ENCODE data around the gene PRR5L. TPM values are rescaled to one million over a fixed set of nuclear protein-coding genes. Genes with fewer than 3 reads are reported as not detected.

Gene PRR5L
- total and polyA plus RNA-seq, 2 experiments from 2014 or later: 3.1 to 8.9 TPM

DNA sequence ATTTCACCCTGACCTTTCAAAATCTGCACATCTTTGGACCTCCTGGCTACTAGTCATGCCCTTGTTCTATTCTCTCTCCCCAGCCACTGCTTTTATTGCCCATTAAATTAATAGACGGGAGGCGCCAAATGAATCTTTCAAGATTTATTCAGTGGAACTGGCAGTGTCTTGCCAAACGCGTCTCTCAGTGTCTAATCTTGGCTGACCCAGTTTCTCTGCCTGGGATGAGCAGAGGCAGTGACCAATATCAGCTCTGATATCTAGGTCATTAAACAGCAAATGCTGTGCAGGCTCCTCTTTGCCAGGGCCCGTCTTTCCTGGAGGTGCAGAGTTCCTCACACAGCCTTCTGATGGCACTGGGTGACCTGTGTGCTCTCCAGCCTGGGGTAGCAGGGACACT is 140.0 kb downstream of the PRR5L start:
- H3K4me3 Mint-ChIP-seq: no peak overlapping the region
- no peak overlapping the region for H3K27ac Mint-ChIP-seq
- H3K27me3 ChIP-seq (ENCODE audit: insufficient read depth): no peaks in the 10 kb centered on the region
- no peaks in the 10 kb centered on the region for H3K4me1 ChIP-seq (ENCODE audit: insufficient read depth)
- H3K4me1 Mint-ChIP-seq: no peaks in the 10 kb centered on the region
- peaks cover 6% of the 10 kb centered on the region for H3K27me3 Mint-ChIP-seq (ENCODE audit: insufficient read depth, low read depth, poor library complexity)
- no peaks in the 10 kb centered on the region; the same call in 1 of the 2 replicates for H4K20me1 ChIP-seq (replicated peaks; ENCODE audit: insufficient read depth)
- no peaks in the 10 kb centered on the region for H3K9me2 ChIP-seq (ENCODE audit: insufficient read depth)
- TF ChIP-seq, protein P1, sequence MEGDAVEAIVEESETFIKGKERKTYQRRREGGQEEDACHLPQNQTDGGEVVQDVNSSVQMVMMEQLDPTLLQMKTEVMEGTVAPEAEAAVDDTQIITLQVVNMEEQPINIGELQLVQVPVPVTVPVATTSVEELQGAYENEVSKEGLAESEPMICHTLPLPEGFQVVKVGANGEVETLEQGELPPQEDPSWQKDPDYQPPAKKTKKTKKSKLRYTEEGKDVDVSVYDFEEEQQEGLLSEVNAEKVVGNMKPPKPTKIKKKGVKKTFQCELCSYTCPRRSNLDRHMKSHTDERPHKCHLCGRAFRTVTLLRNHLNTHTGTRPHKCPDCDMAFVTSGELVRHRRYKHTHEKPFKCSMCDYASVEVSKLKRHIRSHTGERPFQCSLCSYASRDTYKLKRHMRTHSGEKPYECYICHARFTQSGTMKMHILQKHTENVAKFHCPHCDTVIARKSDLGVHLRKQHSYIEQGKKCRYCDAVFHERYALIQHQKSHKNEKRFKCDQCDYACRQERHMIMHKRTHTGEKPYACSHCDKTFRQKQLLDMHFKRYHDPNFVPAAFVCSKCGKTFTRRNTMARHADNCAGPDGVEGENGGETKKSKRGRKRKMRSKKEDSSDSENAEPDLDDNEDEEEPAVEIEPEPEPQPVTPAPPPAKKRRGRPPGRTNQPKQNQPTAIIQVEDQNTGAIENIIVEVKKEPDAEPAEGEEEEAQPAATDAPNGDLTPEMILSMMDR (conservative IDR thresholded peaks at IDR 0.05; ENCODE audit: low read depth in 2 of 2): no peak
- TF ChIP-seq ZNF331 (CRISPR knock-in tag; IDR thresholded peaks at IDR 0.05; ENCODE audit: low read depth) (no peak), STAT1 (IDR thresholded peaks at IDR 0.05; ENCODE audit: unreplicated experiment) (no peak), EZH2phosphoT487 (IDR thresholded peaks at IDR 0.05; ENCODE audit: unreplicated experiment) (no peak), POLR2AphosphoS5 (IDR thresholded peaks at IDR 0.05; ENCODE audit: low read depth) (no peak), NANOG (IDR thresholded peaks at IDR 0.05; ENCODE audit: borderline replicate concordance) (no peak), EZH2 (IDR thresholded peaks at IDR 0.05; ENCODE audit: low read depth, unreplicated experiment) (no peak), JUNB (IDR thresholded peaks at IDR 0.05; ENCODE audit: unreplicated experiment) (no peak)
- TF ChIP-seq, protein P2, sequence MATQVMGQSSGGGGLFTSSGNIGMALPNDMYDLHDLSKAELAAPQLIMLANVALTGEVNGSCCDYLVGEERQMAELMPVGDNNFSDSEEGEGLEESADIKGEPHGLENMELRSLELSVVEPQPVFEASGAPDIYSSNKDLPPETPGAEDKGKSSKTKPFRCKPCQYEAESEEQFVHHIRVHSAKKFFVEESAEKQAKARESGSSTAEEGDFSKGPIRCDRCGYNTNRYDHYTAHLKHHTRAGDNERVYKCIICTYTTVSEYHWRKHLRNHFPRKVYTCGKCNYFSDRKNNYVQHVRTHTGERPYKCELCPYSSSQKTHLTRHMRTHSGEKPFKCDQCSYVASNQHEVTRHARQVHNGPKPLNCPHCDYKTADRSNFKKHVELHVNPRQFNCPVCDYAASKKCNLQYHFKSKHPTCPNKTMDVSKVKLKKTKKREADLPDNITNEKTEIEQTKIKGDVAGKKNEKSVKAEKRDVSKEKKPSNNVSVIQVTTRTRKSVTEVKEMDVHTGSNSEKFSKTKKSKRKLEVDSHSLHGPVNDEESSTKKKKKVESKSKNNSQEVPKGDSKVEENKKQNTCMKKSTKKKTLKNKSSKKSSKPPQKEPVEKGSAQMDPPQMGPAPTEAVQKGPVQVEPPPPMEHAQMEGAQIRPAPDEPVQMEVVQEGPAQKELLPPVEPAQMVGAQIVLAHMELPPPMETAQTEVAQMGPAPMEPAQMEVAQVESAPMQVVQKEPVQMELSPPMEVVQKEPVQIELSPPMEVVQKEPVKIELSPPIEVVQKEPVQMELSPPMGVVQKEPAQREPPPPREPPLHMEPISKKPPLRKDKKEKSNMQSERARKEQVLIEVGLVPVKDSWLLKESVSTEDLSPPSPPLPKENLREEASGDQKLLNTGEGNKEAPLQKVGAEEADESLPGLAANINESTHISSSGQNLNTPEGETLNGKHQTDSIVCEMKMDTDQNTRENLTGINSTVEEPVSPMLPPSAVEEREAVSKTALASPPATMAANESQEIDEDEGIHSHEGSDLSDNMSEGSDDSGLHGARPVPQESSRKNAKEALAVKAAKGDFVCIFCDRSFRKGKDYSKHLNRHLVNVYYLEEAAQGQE (IDR thresholded peaks at IDR 0.05; ENCODE audit: unreplicated experiment): no peak
- no peak overlapping the region for H3K4me2 ChIP-seq
- H3K79me2 ChIP-seq (replicated peaks; ENCODE audit: insufficient read depth): no peaks in the 10 kb centered on the region
- no peaks in the 10 kb centered on the region for H3F3A ChIP-seq (replicated peaks; ENCODE audit: low read depth)
- peaks cover 11% of the 10 kb centered on the region for H3K36me3 Mint-ChIP-seq (ENCODE audit: low read depth)
- DNase-seq (ENCODE audit: low spot score): no peak
- no peak for ATAC-seq
- H3K27ac ChIP-seq (ENCODE audit: low read depth): no peak overlapping the region
- H3K4me3 ChIP-seq: no peak overlapping the region
- H2AFZ ChIP-seq: no peak overlapping the region
- no peaks in the 10 kb centered on the region for H3K36me3 ChIP-seq (ENCODE audit: insufficient read depth)
- no peaks in the 10 kb centered on the region; the same call in 2 of the 3 replicates for H3K9me3 Mint-ChIP-seq

DNA sequence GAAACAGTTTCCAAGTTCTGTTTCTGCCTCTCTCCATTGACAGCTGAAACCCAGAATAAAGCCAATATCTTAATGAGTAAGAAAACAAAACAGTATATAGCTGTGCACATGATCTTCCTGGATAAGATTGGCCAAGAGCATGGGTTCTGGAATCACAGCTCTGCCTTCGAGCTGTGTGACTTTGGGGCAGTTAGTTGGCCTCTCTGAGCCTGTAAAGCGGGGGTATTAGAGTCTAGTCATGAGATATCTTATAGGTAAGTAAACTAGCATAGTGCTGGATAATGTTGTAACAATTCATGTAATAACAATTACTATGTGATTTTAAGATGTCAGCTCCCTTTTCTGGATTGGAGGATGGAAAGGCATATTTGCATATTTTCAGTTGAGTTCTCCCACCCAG is 140.5 kb downstream of the PRR5L start:
- H3K36me3 Mint-ChIP-seq (ENCODE audit: low read depth): peaks cover 11% of the 10 kb centered on the region
- no peak overlapping the region for H3K4me3 Mint-ChIP-seq
- H3K27me3 Mint-ChIP-seq (ENCODE audit: insufficient read depth, low read depth, poor library complexity): peaks cover 6% of the 10 kb centered on the region
- Histone ChIP-seq H3K4me1 (ENCODE audit: insufficient read depth) (no peaks in the 10 kb centered on the region), H3K27me3 (ENCODE audit: insufficient read depth) (no peaks in the 10 kb centered on the region), H3K9me2 (ENCODE audit: insufficient read depth) (no peaks in the 10 kb centered on the region), H3F3A (replicated peaks; ENCODE audit: low read depth) (no peaks in the 10 kb centered on the region), H3K4me2 (no peak overlapping the region), H3K36me3 (ENCODE audit: insufficient read depth) (no peaks in the 10 kb centered on the region), H2AFZ (no peak overlapping the region), H3K79me2 (replicated peaks; ENCODE audit: insufficient read depth) (no peaks in the 10 kb centered on the region), H3K4me3 (no peak overlapping the region), H3K27ac (ENCODE audit: low read depth) (no peak overlapping the region), H4K20me1 (replicated peaks; ENCODE audit: insufficient read depth) (no peaks in the 10 kb centered on the region; the same call in 1 of the 2 replicates)
- H3K9me3 Mint-ChIP-seq: no peaks in the 10 kb centered on the region; the same call in 2 of the 3 replicates
- no peaks in the 10 kb centered on the region for H3K4me1 Mint-ChIP-seq
- DNase-seq (ENCODE audit: low spot score) (no peak), ATAC-seq (no peak)
- no peak overlapping the region for H3K27ac Mint-ChIP-seq
- TF ChIP-seq, protein P1 (conservative IDR thresholded peaks at IDR 0.05; ENCODE audit: low read depth in 2 of 2): no peak
- TF ChIP-seq, protein P2 (IDR thresholded peaks at IDR 0.05; ENCODE audit: unreplicated experiment): no peak
- no peak for TF ChIP-seq ZNF114 (CRISPR knock-in tag; IDR thresholded peaks at IDR 0.05)

Measured in GM23338 (cell line).